Cardiac muscle cell (in vitro differentiated cells and primary cell): ENCODE results near the gene ACTL9. TPM values are rescaled to one million over a fixed set of nuclear protein-coding genes. Genes with fewer than 3 reads are reported as not detected.
"Not testable (repeated sequence)": the region's sequence is repeated elsewhere in the genome, so short reads cannot be mapped to it uniquely, and the experiment has no call there.

Source experiments
- DNase-seq, 2 donors: peaks; one replicate each; pipeline versions ENCODE4 v3.0.0 to v3.0.0-alpha.2; 2010 to 2017; ENCODE audit warnings: low read depth in 1 of 2, low spot score in 1 of 2
- H3K27ac ChIP-seq: fragments of 200-600 bp; sonication (generic); 2 replicates; pipeline ENCODE4 v1.5.1; 2016
- H3K27me3 ChIP-seq: fragments of 200-600 bp; sonication (generic); 2 replicates; pipeline ENCODE4 v1.6.0; 2016; ENCODE audit warnings: control low read depth
- H3K36me3 ChIP-seq: fragments of 200-600 bp; sonication (generic); 2 replicates; pipeline ENCODE4 v1.5.1; 2016; ENCODE audit warnings: control low read depth
- H3K4me1 ChIP-seq: fragments of 200-600 bp; sonication (generic); 2 replicates; pipeline ENCODE4 v1.8.1; 2017; ENCODE audit warnings: low read depth, mild to moderate bottlenecking, mixed run types
- H3K4me3 ChIP-seq: fragments of 200-600 bp; sonication (generic); 2 replicates; pipeline ENCODE4 v1.5.1; 2016; ENCODE audit warnings: mild to moderate bottlenecking
- H3K9me3 ChIP-seq: fragments of 200-600 bp; sonication (generic); 2 replicates; pipeline ENCODE4 v1.5.1; 2017; ENCODE audit warnings: low read depth, mild to moderate bottlenecking, control low read depth
- CTCF ChIP-seq: IDR thresholded peaks from 2 replicates; pipeline ENCODE4 v1.5.1; 2012; ENCODE audit warnings: low read depth, mild to moderate bottlenecking, low read length
- polyA plus RNA-seq: library from polyadenylated mRNA; unstranded; fragments of >200 nt; fragmentation: Nextera tagmentation; extraction: Ambion mirVana; gene quantifications from 2 replicates; pipeline ENCODE4 v1.2.1, GENCODE V29; 2016
- total RNA-seq: library from RNA; depleted of rRNA; stranded (reverse); fragments of >200 nt; gene quantifications from 2 replicates; pipeline ENCODE4 v1.2.3, GENCODE V29; 2016

ACTL9 gene
- total RNA-seq (not detected in 2 replicates), polyA plus RNA-seq (not detected in 2 replicates)

- no peak for DNase-seq
- Histone ChIP-seq H3K9me3 (no peaks in the 10 kb centered on the region), H3K36me3 (no peaks in the 10 kb centered on the region), H3K27me3 (no peaks in the 10 kb centered on the region), H3K27ac (no peak within 1 kb of the TSS), H3K4me1 (no peaks in the 10 kb centered on the region), H3K4me3 (no peak within 1 kb of the TSS)
- no peak for TF ChIP-seq CTCF
These were observed at the start of gene ACTL9 for GRCh38 chr19:8698433-8699063. TSS of gene ACTL9 (minus strand) at chr19:8698795. CDS start at chr19:8698701, 94 bp downstream.

- not testable (repeated sequence) for H3K27me3 ChIP-seq, H3K4me1 ChIP-seq, H3K4me3 ChIP-seq, DNase-seq, H3K27ac ChIP-seq, H3K9me3 ChIP-seq, H3K36me3 ChIP-seq
These were observed 40.9 kb upstream of the ACTL9 start for GRCh38 chr19:8739291-8740065.

GRCh38 chr19:8738377-8738776 lies 39.8 kb upstream of the ACTL9 start:
- no peaks in the 10 kb centered on the region for H3K27me3 ChIP-seq
- DNase-seq, result no peak
- H3K9me3 ChIP-seq, result no peaks in the 10 kb centered on the region
- no peak overlapping the region for H3K27ac ChIP-seq
- no peak for TF ChIP-seq CTCF
- H3K4me1 ChIP-seq, result no peaks in the 10 kb centered on the region
- no peak overlapping the region for H3K4me3 ChIP-seq
- H3K36me3 ChIP-seq, result no peaks in the 10 kb centered on the region

- no peak for DNase-seq
These were observed 33.0 kb upstream of the ACTL9 start for GRCh38 chr19:8731428-8732169.

GRCh38 chr19:8724276-8724675 lies 25.7 kb upstream of the ACTL9 start:
- Histone ChIP-seq H3K27ac (no peak overlapping the region), H3K9me3 (no peaks in the 10 kb centered on the region), H3K36me3 (no peaks in the 10 kb centered on the region), H3K27me3 (no peaks in the 10 kb centered on the region), H3K4me1 (no peaks in the 10 kb centered on the region), H3K4me3 (no peak overlapping the region)
- no peak for DNase-seq
- TF ChIP-seq CTCF, result no peak

More at GRCh38 chr19:8731428-8732169, 33.0 kb upstream of the ACTL9 start:
- H3K27ac ChIP-seq, result no peak overlapping the region
- no peaks in the 10 kb centered on the region for H3K27me3 ChIP-seq
- H3K9me3 ChIP-seq, result no peaks in the 10 kb centered on the region
- H3K36me3 ChIP-seq, result no peaks in the 10 kb centered on the region
- H3K4me3 ChIP-seq, result no peak overlapping the region
- no peaks in the 10 kb centered on the region for H3K4me1 ChIP-seq
- TF ChIP-seq CTCF, result no peak
